GM18498 (cell line): ENCODE data around the gene TRIM28.

Source experiments
- ATAC-seq: cut with Tn5 transposase; IDR thresholded peaks from one replicate; pipeline ENCODE4 v1.9.1; 2021; ENCODE audit warnings: mild to moderate bottlenecking, moderate library complexity; ENCODE audit not compliant: unreplicated experiment

The TRIM28 gene

GRCh38 chr19:58547323-58548312, 3.8 kb downstream of the TRIM28 start:
- no peak for ATAC-seq

GRCh38 chr19:58548859-58549663, 5.2 kb downstream of the TRIM28 start:
- ATAC-seq, result no peak

- ATAC-seq, result no peak
These were observed 5.9 kb downstream of the TRIM28 start for GRCh38 chr19:58549664-58550361.

- ATAC-seq, result no peak
These were observed 6.7 kb downstream of the TRIM28 start for GRCh38 chr19:58550362-58551122.

- ATAC-seq, result no peak
These were observed 7.2 kb downstream of the TRIM28 start for GRCh38 chr19:58551123-58551497.

GRCh38 chr19:58551577-58552471, 8.0 kb downstream of the TRIM28 start:
- no peak for ATAC-seq

GRCh38 chr19:58552655-58553054, 8.8 kb downstream of the TRIM28 start:
- ATAC-seq, result no peak

GRCh38 chr19:58553799-58554493, 10.1 kb downstream of the TRIM28 start:
- no peak for ATAC-seq

- ATAC-seq, result peak; percentile 32
These were observed 10.9 kb downstream of the TRIM28 start, which contains the start of gene CHMP2A for GRCh38 chr19:58554494-58555368. TSS of gene CHMP2A (minus strand) at chr19:58555105. CDS start at chr19:58554212, 893 bp downstream.

- ATAC-seq, result no peak
These were observed 11.6 kb downstream of the TRIM28 start for GRCh38 chr19:58555369-58555885.

- no peak for ATAC-seq
These were observed 12.2 kb downstream of the TRIM28 start for GRCh38 chr19:58555920-58556621.

GRCh38 chr19:58556622-58557220, 12.9 kb downstream of the TRIM28 start:
- ATAC-seq, result no peak

GRCh38 chr19:58557221-58558065, 13.6 kb downstream of the TRIM28 start:
- ATAC-seq, result no peak

GRCh38 chr19:58558066-58558622, 14.3 kb downstream of the TRIM28 start, which contains the start of gene UBE2M:
TSS of gene UBE2M (minus strand) at chr19:58558611. CDS start at chr19:58558381, 230 bp downstream.
- ATAC-seq, result peak; percentile 1

GRCh38 chr19:58558623-58559274, 14.9 kb downstream of the TRIM28 start:
- ATAC-seq, result peak; percentile 66
